AG09309 (cell line): ENCODE measurements around the gene ZNF215.
A peak's percentile ranks its signal among the peaks of the same experiment; 100 is the strongest.

Experiments used
- DNase-seq: peaks from one replicate; pipeline ENCODE4 v3.0.0-alpha.2; 2010; ENCODE audit warnings: low read depth
- H3K4me3 ChIP-seq: 2 replicates; pipeline ENCODE4 v1.5.1; 2011; ENCODE audit warnings: mild to moderate bottlenecking, low read depth, low read length, moderate library complexity; ENCODE audit not compliant: control insufficient read depth
- TF ChIP-seq, protein P1 (sequence below): IDR thresholded peaks from 2 replicates; pipeline ENCODE4 v1.5.1; 2011; ENCODE audit warnings: mild to moderate bottlenecking, low read depth, low read length, inconsistent platforms; ENCODE audit not compliant: insufficient read depth, control insufficient read depth; ENCODE audit errors: missing control alignments

The ZNF215 gene

DNA sequence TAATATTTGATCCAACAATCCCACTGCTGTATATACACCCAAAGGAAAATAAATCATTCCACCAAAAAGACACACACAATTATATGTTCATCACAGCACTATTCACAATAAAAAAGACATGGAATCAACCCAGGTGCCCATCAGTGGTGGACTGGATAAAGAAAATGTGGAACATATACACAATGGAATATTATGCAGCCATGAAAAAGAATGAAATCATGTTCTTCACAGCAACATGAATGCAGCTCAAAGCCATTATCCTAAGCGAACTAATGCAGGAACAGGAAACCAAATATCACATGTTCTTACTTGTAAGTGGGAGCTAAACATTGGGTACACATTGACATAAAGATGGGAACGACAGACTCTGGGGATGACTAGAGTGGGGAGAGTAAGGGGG lies 6.5 kb upstream of the ZNF215 start:
- TF ChIP-seq, protein P1, sequence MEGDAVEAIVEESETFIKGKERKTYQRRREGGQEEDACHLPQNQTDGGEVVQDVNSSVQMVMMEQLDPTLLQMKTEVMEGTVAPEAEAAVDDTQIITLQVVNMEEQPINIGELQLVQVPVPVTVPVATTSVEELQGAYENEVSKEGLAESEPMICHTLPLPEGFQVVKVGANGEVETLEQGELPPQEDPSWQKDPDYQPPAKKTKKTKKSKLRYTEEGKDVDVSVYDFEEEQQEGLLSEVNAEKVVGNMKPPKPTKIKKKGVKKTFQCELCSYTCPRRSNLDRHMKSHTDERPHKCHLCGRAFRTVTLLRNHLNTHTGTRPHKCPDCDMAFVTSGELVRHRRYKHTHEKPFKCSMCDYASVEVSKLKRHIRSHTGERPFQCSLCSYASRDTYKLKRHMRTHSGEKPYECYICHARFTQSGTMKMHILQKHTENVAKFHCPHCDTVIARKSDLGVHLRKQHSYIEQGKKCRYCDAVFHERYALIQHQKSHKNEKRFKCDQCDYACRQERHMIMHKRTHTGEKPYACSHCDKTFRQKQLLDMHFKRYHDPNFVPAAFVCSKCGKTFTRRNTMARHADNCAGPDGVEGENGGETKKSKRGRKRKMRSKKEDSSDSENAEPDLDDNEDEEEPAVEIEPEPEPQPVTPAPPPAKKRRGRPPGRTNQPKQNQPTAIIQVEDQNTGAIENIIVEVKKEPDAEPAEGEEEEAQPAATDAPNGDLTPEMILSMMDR = no peak
- no peak overlapping the region for H3K4me3 ChIP-seq
- no peak for DNase-seq

DNA sequence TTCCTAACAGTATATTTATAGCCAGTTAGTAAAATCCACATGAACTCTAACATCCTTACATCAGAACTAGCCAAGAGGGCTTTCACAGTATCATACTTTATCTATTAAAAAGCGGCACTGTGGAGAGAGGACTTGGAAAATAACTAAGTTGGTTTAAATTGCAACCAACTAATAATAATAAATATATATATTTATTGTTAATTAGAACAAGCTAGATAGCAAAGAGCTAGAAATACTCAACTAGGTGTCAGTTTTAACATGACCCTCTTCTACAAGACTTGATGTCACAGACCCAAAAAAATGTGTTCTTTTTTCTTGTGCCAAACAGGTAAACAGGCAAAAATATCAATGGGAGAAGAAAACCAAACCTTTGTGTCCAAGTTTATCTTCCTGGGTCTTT lies 5.5 kb upstream of the ZNF215 start, which contains the start of gene OR2D3:
OR2D3 (plus strand) TSS at position 301 of the 400 bp plus-strand sequence; CDS start at position 301, 0 bp downstream.
- no peak for DNase-seq
- H3K4me3 ChIP-seq = no peak within 1 kb of the TSS
- TF ChIP-seq, protein P1 = no peak

DNA sequence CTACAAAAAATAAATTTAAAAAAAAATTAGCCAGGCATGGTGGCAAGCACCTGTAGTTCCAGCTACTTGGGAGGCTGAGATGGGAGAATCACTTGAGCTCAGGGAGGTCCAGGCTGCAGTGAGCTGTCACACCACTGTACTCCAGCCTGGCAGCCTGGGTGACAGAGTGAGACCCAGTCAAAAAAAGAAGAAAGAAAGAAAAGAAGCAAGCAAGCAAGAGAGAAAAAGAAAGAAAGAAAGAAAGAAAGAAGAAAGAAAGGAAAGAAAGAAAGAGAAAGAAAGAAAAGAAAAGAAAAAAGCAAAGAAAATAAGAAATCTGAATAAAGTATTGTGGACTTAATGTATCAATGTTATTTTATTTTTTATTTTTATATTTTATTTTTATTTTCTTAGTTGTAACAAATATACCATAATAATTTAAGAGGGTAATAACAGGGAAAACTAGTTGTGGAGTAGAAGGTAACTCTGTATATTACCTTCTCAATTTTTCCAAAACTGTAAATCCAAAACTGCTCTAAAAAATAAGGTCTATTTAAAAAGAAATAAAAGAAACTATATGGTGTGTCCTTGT lies 1.1 kb upstream of the ZNF215 start:
- TF ChIP-seq, protein P1 = no peak
- H3K4me3 ChIP-seq = no peak overlapping the region
- no peak for DNase-seq

DNA sequence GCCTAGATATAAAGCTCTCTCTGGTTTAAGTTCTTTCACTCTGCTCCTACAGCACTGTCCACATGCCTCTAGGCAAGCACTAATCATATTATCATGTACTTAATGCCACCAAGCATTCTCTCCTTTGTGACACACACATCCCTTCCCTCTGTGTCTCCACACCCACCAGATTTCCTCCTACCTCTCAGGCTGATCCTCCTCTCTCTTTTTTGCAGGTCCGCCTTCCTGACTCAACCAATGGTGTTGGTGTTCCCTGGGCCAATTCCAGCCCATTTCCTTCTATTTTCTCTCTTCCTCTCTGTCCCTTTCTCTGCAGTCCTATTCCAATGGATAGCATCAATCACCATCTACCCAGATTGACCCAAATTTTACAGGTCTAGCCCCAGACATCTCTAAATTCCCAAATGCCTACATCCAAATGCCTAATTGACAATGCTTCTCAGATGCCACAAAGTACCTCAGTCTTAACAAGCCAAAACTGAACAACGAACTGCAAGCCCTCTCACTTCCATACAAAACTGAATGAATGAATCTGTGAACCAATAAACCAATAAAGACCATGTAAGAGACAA lies 504 bp upstream of the ZNF215 start:
- TF ChIP-seq, protein P1 = no peak
- peak overlapping the region; percentile 95 for H3K4me3 ChIP-seq
- no peak for DNase-seq

DNA sequence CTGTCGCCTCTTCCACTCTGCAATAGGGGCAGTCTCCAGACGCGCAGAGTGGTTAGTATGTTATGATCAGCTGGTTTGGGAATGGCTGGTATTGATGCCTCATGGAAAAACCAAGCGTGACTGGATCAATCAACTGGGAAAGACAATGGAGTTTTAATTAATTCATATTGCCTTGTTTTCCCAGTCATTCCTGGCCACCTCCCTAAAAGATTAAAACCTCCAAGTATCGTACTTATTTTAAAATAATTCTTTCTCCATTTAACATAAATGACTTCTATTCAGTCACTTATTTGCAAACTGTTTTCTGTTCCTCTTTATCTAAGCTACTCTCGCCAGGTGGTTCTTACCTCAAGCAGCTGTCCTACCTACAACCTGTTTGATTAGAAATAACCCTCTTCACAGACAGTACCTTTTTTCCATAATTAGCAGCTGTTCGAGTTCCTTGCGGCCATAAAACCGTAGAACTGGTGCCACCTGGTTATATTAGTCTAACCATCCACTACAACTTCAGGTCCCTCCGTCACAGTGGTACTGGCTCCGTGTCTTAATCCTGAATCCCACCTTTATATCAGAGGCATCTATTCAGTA lies 898 bp downstream of the ZNF215 start:
- no peak for DNase-seq
- TF ChIP-seq, protein P1 = no peak
- H3K4me3 ChIP-seq = peak overlapping the region; percentile 95

DNA sequence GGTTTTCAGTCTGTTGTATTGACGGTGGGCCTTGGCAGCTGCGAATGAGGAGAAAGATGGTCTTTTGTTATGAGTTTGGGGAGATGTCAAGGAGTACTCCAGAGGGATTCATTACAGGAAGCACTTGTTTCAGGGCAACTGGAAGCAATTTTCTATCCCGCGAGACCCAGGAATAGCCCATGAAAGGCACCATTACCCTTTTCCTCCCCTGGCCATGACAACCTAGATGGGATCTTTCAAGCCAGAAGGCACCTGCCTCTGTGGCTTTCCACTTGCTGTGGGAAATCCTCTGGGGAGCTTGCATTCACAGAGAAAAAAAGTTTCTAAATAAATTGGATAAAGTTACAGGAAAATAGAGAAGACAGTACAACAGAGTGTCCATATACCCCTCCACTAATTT lies 2.7 kb downstream of the ZNF215 start:
- TF ChIP-seq, protein P1 = no peak
- DNase-seq = no peak
- H3K4me3 ChIP-seq = no peak overlapping the region
